Hematopoietic multipotent progenitor cell treated with erythropoietin and hydrocortisone succinate and interleukin-3 and kit ligand, for 15 days (in vitro differentiated cells): ENCODE measurements around the gene LUZP4.
"Not testable (repeated sequence)": the region's sequence is repeated elsewhere in the genome, so short reads cannot be mapped to it uniquely, and the experiment has no call there.

Source experiments
- DNase-seq: peaks from one replicate; pipeline ENCODE4 v3.0.0-alpha.2; 2015; ENCODE audit warnings: low spot score

The LUZP4 gene

GRCh38 chrX:115337491-115338144, 48.1 kb downstream of the LUZP4 start:
- DNase-seq: no peak

- no peak for DNase-seq
These were observed 50.0 kb downstream of the LUZP4 start for GRCh38 chrX:115339441-115340025.

- no peak for DNase-seq
These were observed 51.9 kb downstream of the LUZP4 start for GRCh38 chrX:115341421-115341820.

GRCh38 chrX:115344885-115345614, 55.5 kb downstream of the LUZP4 start:
- DNase-seq: no peak

GRCh38 chrX:115345615-115346014, 56.1 kb downstream of the LUZP4 start:
- no peak for DNase-seq

- not testable (repeated sequence) for DNase-seq
These were observed 57.2 kb downstream of the LUZP4 start for GRCh38 chrX:115346738-115347137.

- DNase-seq: no peak
These were observed 59.1 kb downstream of the LUZP4 start for GRCh38 chrX:115348446-115349225.

GRCh38 chrX:115350711-115351381, 61.3 kb downstream of the LUZP4 start:
- DNase-seq: no peak

GRCh38 chrX:115356369-115356768, 66.9 kb downstream of the LUZP4 start:
- DNase-seq: no peak
